GM04504 (cell line): ENCODE results near the gene SSU72.

Experiments
- DNase-seq: peaks from one replicate; pipeline ENCODE4 v3.0.0-alpha.2; 2012; ENCODE audit warnings: low read depth

SSU72 gene

GRCh38 chr1:1574721-1575537 lies at the start of gene SSU72:
Gene SSU72 (minus strand): TSS chr1:1574863. CDS start chr1:1574557, 306 bp downstream.
- peak; percentile 81 for DNase-seq

- DNase-seq = no peak
These were observed 49.2 kb upstream of the SSU72 start for GRCh38 chr1:1623631-1624442.

GRCh38 chr1:1623181-1623630 lies 48.5 kb upstream of the SSU72 start:
- DNase-seq = no peak

- no peak for DNase-seq
These were observed 48.1 kb upstream of the SSU72 start for GRCh38 chr1:1622788-1623094.

- no peak for DNase-seq
These were observed 47.5 kb upstream of the SSU72 start for GRCh38 chr1:1622010-1622787.

- no peak for DNase-seq
These were observed 46.7 kb upstream of the SSU72 start for GRCh38 chr1:1621173-1622009.

- no peak for DNase-seq
These were observed 45.9 kb upstream of the SSU72 start for GRCh38 chr1:1620433-1621139.

- DNase-seq = no peak
These were observed 45.3 kb upstream of the SSU72 start for GRCh38 chr1:1619917-1620361.

GRCh38 chr1:1618396-1619068 lies 43.9 kb upstream of the SSU72 start:
- DNase-seq = no peak

- DNase-seq = no peak
These were observed 43.3 kb upstream of the SSU72 start for GRCh38 chr1:1617925-1618324.

GRCh38 chr1:1617516-1617915 lies 42.9 kb upstream of the SSU72 start:
- DNase-seq = no peak

- DNase-seq = no peak
These were observed 42.2 kb upstream of the SSU72 start for GRCh38 chr1:1616838-1617237.

- DNase-seq = no peak
These were observed 41.6 kb upstream of the SSU72 start for GRCh38 chr1:1616045-1616790.

GRCh38 chr1:1615256-1616044 lies 40.8 kb upstream of the SSU72 start, which contains the start of gene MIB2:
Gene MIB2 (plus strand): TSS chr1:1615500. CDS start chr1:1623453, 7,953 bp downstream.
- peak; percentile 90 for DNase-seq

GRCh38 chr1:1614954-1615255 lies 40.2 kb upstream of the SSU72 start:
- no peak for DNase-seq

GRCh38 chr1:1614204-1614953 lies 39.7 kb upstream of the SSU72 start:
- no peak for DNase-seq

- DNase-seq = no peak
These were observed 38.9 kb upstream of the SSU72 start for GRCh38 chr1:1613509-1614082.

GRCh38 chr1:1612104-1612400 lies 37.4 kb upstream of the SSU72 start:
- no peak for DNase-seq
